Caco-2 (cell line): Measurements from ENCODE around the gene PRCD. TPM values are rescaled to one million over a fixed set of nuclear protein-coding genes. Genes with fewer than 3 reads are reported as not detected.
A peak's percentile ranks its signal among the peaks of the same experiment; 100 is the strongest.

Source experiments
- BruUV-seq: library from RNA; stranded (reverse); fragments of 400-500 nt; replicated peaks from 2 replicates; lab custom pipeline; 2021; lab: Mats Ljungman, UMichigan
- CTCF ChIA-PET: fragments of 300-600 bp; sonication (Branson Sonifier 250); formaldehyde crosslinking; loops from one replicate; lab custom pipeline; 2022; ENCODE audit warnings: antibody characterized with exemption; lab: Charles Lee
- POLR2A ChIA-PET: fragments of 300-600 bp; sonication (Branson Sonifier 250); formaldehyde crosslinking; loops from one replicate; lab custom pipeline; 2022; ENCODE audit warnings: antibody characterized with exemption; lab: Charles Lee
- DNase-seq, 2 experiments: peaks; one replicate each; pipeline versions ENCODE4 v3.0.0 to v3.0.0-alpha.2; 2020 to 2022
- H3K27me3 ChIP-seq: replicated peaks from 2 replicates; pipeline ENCODE4 v1.6.0; 2011; ENCODE audit warnings: low read length; ENCODE audit not compliant: control insufficient read depth, insufficient read depth
- H3K36me3 ChIP-seq: 2 replicates; pipeline ENCODE4 v1.5.1; 2011; ENCODE audit warnings: low read length; ENCODE audit not compliant: control insufficient read depth, insufficient read depth
- H3K4me1 ChIP-seq: fragments of 250-450 bp; sonication (Bioruptor Pico); 2 replicates; pipeline ENCODE4 v1.5.1; 2020; ENCODE audit warnings: mild to moderate bottlenecking
- H3K4me3 ChIP-seq: 2 replicates; pipeline ENCODE4 v1.5.1; 2011; ENCODE audit warnings: low read depth, mild to moderate bottlenecking, control low read depth, low read length
- H3K9me3 ChIP-seq: fragments of 250-450 bp; sonication (Bioruptor Pico); 2 replicates; pipeline ENCODE4 v1.5.1; 2020; ENCODE audit warnings: mild to moderate bottlenecking, moderate library complexity
- H3K27ac Mint-ChIP-seq: one replicate; pipeline ENCODE4 v1.8.0; 2022; ENCODE audit warnings: mixed read lengths; ENCODE audit not compliant: unreplicated experiment
- H3K27me3 Mint-ChIP-seq: one replicate; pipeline ENCODE4 v1.8.0; 2022; ENCODE audit warnings: mixed read lengths; ENCODE audit not compliant: insufficient read depth, unreplicated experiment
- H3K36me3 Mint-ChIP-seq: one replicate; pipeline ENCODE4 v1.8.0; 2022; ENCODE audit warnings: mild to moderate bottlenecking, mixed read lengths; ENCODE audit not compliant: insufficient read depth, unreplicated experiment
- H3K4me1 Mint-ChIP-seq: one replicate; pipeline ENCODE4 v1.8.0; 2022; ENCODE audit warnings: low read depth, mixed read lengths; ENCODE audit not compliant: unreplicated experiment
- H3K4me3 Mint-ChIP-seq: one replicate; pipeline ENCODE4 v1.8.0; 2022; ENCODE audit warnings: mild to moderate bottlenecking, moderate library complexity, mixed read lengths; ENCODE audit not compliant: unreplicated experiment
- H3K9me3 Mint-ChIP-seq: one replicate; pipeline ENCODE4 v1.8.0; 2022; ENCODE audit warnings: mixed read lengths; ENCODE audit not compliant: unreplicated experiment
- intact Hi-C: fragments of 100-400 bp; cut with micrococcal nuclease; formaldehyde crosslinking; loops from one replicate; pipeline ENCODE4 v1.10.0; 2022; ENCODE audit not compliant: unreplicated experiment
- total RNA-seq: library from RNA; stranded (reverse); gene quantifications from 2 replicates; pipeline ENCODE4 v1.2.3, GENCODE V29; 2022
- TF ChIP-seq, protein P1 (sequence below), 2 experiments: fragments of 200-600 bp in 1 of 2; IDR thresholded peaks; 1 replicate in 1 of 2; 2 replicates in 1 of 2; pipeline versions ENCODE4 v1.5.1 to v1.8.0; 2011 to 2022; ENCODE audit warnings: antibody characterized with exemption in 1 of 2, control low read depth in 1 of 2, inconsistent platforms in 1 of 2, low read depth in 1 of 2, low read length in 1 of 2, mild to moderate bottlenecking in 1 of 2, moderate library complexity in 1 of 2; ENCODE audit not compliant: insufficient read depth in 1 of 2, severe bottlenecking in 1 of 2, unreplicated experiment in 1 of 2

Gene PRCD
- total RNA-seq, 1 experiment from 2014 or later: not detected

DNA sequence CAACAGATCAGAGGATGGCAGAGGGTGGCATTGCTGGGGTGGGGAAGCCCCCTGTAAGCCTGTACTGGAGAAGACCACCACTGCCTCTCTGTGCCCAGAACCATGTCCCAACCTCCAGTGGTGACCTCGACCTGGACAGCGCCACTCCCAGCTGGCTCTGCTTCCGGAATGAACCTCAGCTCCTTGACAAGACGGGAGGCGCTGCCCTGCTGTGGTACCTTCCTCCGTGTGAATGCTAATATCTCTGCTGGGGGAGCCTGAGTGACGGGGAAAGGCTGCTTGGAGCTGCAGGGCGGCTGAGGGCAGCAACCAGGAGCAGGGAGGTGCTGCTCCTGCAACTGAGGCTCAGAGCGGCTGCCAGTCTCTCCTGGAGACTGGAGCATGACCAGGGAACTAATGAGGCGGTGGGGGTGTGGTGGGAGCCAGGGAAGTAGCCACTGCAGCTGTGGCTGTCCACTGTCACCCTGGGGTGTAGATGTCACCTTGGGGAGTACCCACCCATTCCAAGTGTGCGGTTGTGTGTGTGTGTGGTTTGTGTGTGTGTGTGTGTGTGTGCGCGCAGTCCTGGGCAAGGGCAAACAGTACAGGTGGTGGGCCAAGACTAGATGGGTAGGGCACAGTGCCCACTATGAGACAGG lies 6.2 kb downstream of the PRCD start:
- Mint-ChIP-seq H3K4me3 (no peak overlapping the region), H3K27ac (no peak overlapping the region), H3K4me1 (peaks cover 5% of the 10 kb centered on the region), H3K36me3 (peaks cover under 1% of the 10 kb centered on the region), H3K27me3 (no peaks in the 10 kb centered on the region), H3K9me3 (no peaks in the 10 kb centered on the region)
- intact Hi-C loops: loop anchor here (5.0 kb wide), 1 partner anchor 39 kb away; no protein-coding TSS in a partner anchor
- CTCF ChIA-PET: interaction anchor here (0.7 to 1.8 kb wide), 3 partner anchors 23 to 135 kb away, joined by 3 to 5 read pairs (median 3); no protein-coding TSS in a partner anchor
- no peaks in the 10 kb centered on the region for H3K36me3 ChIP-seq
- no peaks in the 10 kb centered on the region for H3K27me3 ChIP-seq
- peaks cover 3% of the 10 kb centered on the region for H3K4me1 ChIP-seq
- no peak for DNase-seq
- no TSS peak for BruUV-seq
- TF ChIP-seq, protein P1, sequence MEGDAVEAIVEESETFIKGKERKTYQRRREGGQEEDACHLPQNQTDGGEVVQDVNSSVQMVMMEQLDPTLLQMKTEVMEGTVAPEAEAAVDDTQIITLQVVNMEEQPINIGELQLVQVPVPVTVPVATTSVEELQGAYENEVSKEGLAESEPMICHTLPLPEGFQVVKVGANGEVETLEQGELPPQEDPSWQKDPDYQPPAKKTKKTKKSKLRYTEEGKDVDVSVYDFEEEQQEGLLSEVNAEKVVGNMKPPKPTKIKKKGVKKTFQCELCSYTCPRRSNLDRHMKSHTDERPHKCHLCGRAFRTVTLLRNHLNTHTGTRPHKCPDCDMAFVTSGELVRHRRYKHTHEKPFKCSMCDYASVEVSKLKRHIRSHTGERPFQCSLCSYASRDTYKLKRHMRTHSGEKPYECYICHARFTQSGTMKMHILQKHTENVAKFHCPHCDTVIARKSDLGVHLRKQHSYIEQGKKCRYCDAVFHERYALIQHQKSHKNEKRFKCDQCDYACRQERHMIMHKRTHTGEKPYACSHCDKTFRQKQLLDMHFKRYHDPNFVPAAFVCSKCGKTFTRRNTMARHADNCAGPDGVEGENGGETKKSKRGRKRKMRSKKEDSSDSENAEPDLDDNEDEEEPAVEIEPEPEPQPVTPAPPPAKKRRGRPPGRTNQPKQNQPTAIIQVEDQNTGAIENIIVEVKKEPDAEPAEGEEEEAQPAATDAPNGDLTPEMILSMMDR (IDR thresholded peaks at IDR 0.05; ENCODE audit: insufficient read depth in 1 of 2, low read depth in 1 of 2, low read length in 1 of 2, severe bottlenecking in 1 of 2, unreplicated experiment in 1 of 2): no peak
- no peak overlapping the region for H3K4me3 ChIP-seq
- POLR2A ChIA-PET: interaction anchor here (0.5 kb wide), 1 partner anchor 30 kb away, joined by 7 read pairs; no protein-coding TSS in a partner anchor
- no peaks in the 10 kb centered on the region for H3K9me3 ChIP-seq

DNA sequence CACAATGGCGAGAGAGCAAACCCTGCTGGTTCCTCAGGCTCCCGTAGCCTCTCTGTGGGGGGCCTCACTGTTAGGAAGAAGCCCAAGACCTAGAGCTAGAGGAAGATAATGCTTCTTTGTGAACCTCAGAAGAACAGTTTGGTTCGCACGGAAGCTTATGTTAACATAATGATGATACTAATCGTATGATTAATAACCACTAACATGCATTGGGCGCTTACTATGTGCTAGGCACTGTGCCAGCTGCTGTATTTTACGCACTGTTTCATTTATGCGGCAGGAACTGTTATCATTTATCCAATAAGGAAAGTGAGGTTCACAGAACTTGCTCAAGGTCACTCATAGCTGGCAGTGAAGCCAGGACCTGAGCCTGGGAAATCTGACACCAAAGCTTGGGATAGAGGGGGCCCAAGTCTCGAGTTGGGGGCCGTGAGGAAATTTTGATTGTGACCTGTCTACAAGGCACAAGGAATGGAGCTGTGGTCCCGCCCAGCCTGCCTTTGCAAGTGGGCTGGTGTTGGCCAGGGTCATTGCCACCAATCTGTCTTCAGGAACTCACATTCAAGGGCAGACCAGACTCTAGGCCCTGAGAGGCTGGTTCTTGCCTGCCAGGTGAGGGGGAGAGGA lies 6.8 kb downstream of the PRCD start:
- H3K9me3 ChIP-seq: no peaks in the 10 kb centered on the region
- DNase-seq: no peak
- ChIA-PET POLR2A (no interaction called here), CTCF (interaction anchor here (0.9 to 1.8 kb wide), 3 partner anchors 23 to 135 kb away, joined by 3 to 5 read pairs (median 3); no protein-coding TSS in a partner anchor)
- H3K4me3 Mint-ChIP-seq: no peak overlapping the region
- no peaks in the 10 kb centered on the region for H3K36me3 Mint-ChIP-seq
- H3K27ac Mint-ChIP-seq: no peak overlapping the region
- H3K9me3 Mint-ChIP-seq: no peaks in the 10 kb centered on the region
- no peaks in the 10 kb centered on the region for H3K27me3 Mint-ChIP-seq
- TF ChIP-seq, protein P1 (IDR thresholded peaks at IDR 0.05; ENCODE audit: insufficient read depth in 1 of 2, low read depth in 1 of 2, low read length in 1 of 2, severe bottlenecking in 1 of 2, unreplicated experiment in 1 of 2): no peak
- H3K36me3 ChIP-seq: no peaks in the 10 kb centered on the region
- H3K4me1 ChIP-seq: no peaks in the 10 kb centered on the region
- intact Hi-C loops: loop anchor here (1.0 to 5.0 kb wide), 3 partner anchors 23 to 80 kb away; no protein-coding TSS in a partner anchor
- BruUV-seq: no TSS peak
- H3K4me1 Mint-ChIP-seq: peaks cover 5% of the 10 kb centered on the region
- H3K4me3 ChIP-seq: no peak overlapping the region
- no peaks in the 10 kb centered on the region for H3K27me3 ChIP-seq

GRCh38 chr17:76547183-76547641 lies 7.4 kb downstream of the PRCD start:
- CTCF ChIA-PET: interaction anchor here (0.9 to 1.8 kb wide), 3 partner anchors 24 to 134 kb away, joined by 3 to 5 read pairs (median 3); no protein-coding TSS in a partner anchor
- intact Hi-C loops: loop anchor here (1.0 to 5.0 kb wide), 3 partner anchors 24 to 81 kb away; no protein-coding TSS in a partner anchor
- no peaks in the 10 kb centered on the region for H3K27me3 ChIP-seq
- TF ChIP-seq, protein P1 (IDR thresholded peaks at IDR 0.05; ENCODE audit: insufficient read depth in 1 of 2, low read depth in 1 of 2, low read length in 1 of 2, severe bottlenecking in 1 of 2, unreplicated experiment in 1 of 2): peak; percentile 80 to 82
- no peaks in the 10 kb centered on the region for H3K9me3 ChIP-seq
- BruUV-seq: no TSS peak
- H3K4me3 ChIP-seq: no peak overlapping the region
- Mint-ChIP-seq H3K4me1 (peaks cover 5% of the 10 kb centered on the region), H3K36me3 (no peaks in the 10 kb centered on the region), H3K9me3 (no peaks in the 10 kb centered on the region), H3K27ac (no peak overlapping the region), H3K27me3 (no peaks in the 10 kb centered on the region), H3K4me3 (no peak overlapping the region)
- H3K4me1 ChIP-seq: no peaks in the 10 kb centered on the region
- peak in 1 of 2 experiments; percentile 80 for DNase-seq
- POLR2A ChIA-PET: no interaction called here
- H3K36me3 ChIP-seq: no peaks in the 10 kb centered on the region
